Neural cell (in vitro differentiated cells): ENCODE measurements around the gene CYREN. TPM values are rescaled to one million over a fixed set of nuclear protein-coding genes. Genes with fewer than 3 reads are reported as not detected.

ENCODE experiments used
- H2AFZ ChIP-seq: fragments of 200-600, 300-800 bp; sonication (generic), shearing (Covaris generic); 2 replicates; pipeline ENCODE4 v1.6.0; 2014; ENCODE audit warnings: low read depth, mild to moderate bottlenecking, antibody characterized with exemption, low read length, moderate library complexity
- H3F3A ChIP-seq: fragments of 200-600 bp; shearing (Covaris generic); 2 replicates; pipeline ENCODE4 v1.6.1; 2016; ENCODE audit warnings: mild to moderate bottlenecking, moderate library complexity, mixed read lengths, antibody characterized with exemption, low read length; ENCODE audit not compliant: insufficient read depth, poor library complexity, severe bottlenecking
- H3K27ac ChIP-seq: fragments of 200-600, 300-800 bp; sonication (generic), shearing (Covaris generic); 2 replicates; pipeline ENCODE4 v1.5.1; 2014; ENCODE audit warnings: mild to moderate bottlenecking, low read length, moderate library complexity
- H3K27me3 ChIP-seq: fragments of 300-800, 200-600 bp; sonication (generic), shearing (Covaris generic); 2 replicates; pipeline ENCODE4 v1.6.0; 2014; ENCODE audit warnings: mild to moderate bottlenecking, low read depth, low read length, moderate library complexity; ENCODE audit not compliant: insufficient read depth
- H3K36me3 ChIP-seq: fragments of 300-800, 200-600 bp; sonication (generic), shearing (Covaris generic); 2 replicates; pipeline ENCODE4 v1.5.1; 2014; ENCODE audit warnings: mild to moderate bottlenecking, antibody characterized with exemption, low read length, moderate library complexity; ENCODE audit not compliant: insufficient read depth
- H3K4me2 ChIP-seq: fragments of 300-800, 200-600 bp; sonication (generic), shearing (Covaris generic); 2 replicates; pipeline ENCODE4 v1.6.0; 2014; ENCODE audit warnings: mild to moderate bottlenecking, low read length
- H3K4me3 ChIP-seq: fragments of 300-800, 200-600 bp; sonication (generic), shearing (Covaris generic); 2 replicates; pipeline ENCODE4 v1.5.1; 2014; ENCODE audit warnings: mild to moderate bottlenecking, low read length, moderate library complexity
- H3K79me2 ChIP-seq: fragments of 200-600 bp; shearing (Covaris generic); replicated peaks from 2 replicates; pipeline ENCODE4 v1.6.0; 2014; ENCODE audit warnings: mild to moderate bottlenecking, low read length, moderate library complexity; ENCODE audit not compliant: insufficient read depth
- H3K9ac ChIP-seq: fragments of 300-800, 200-600 bp; sonication (generic), shearing (Covaris generic); 2 replicates; pipeline ENCODE4 v1.6.1; 2016; ENCODE audit warnings: mild to moderate bottlenecking, low read length, mixed read lengths
- H3K9me2 ChIP-seq: fragments of 200-600 bp; shearing (Covaris generic); 2 replicates; pipeline ENCODE4 v1.6.1; 2016; ENCODE audit warnings: mild to moderate bottlenecking, low read length, mixed read lengths; ENCODE audit not compliant: insufficient read depth
- H3K9me3 ChIP-seq: fragments of 200-600, 300-800 bp; sonication (generic), shearing (Covaris generic); 2 replicates; pipeline ENCODE4 v1.6.1; 2016; ENCODE audit warnings: mild to moderate bottlenecking, mixed run types, low read length, moderate library complexity, mixed read lengths
- H4K20me1 ChIP-seq: fragments of 200-600 bp; shearing (Covaris generic); 2 replicates; pipeline ENCODE4 v1.6.1; 2016; ENCODE audit warnings: mild to moderate bottlenecking, mixed run types; ENCODE audit not compliant: insufficient read depth
- CTCF ChIP-seq: fragments of 450-650 bp; IDR thresholded peaks from 2 replicates; pipeline ENCODE4 v1.5.1; 2014; ENCODE audit warnings: antibody characterized with exemption, mild to moderate bottlenecking, moderate library complexity; ENCODE audit not compliant: poor library complexity, severe bottlenecking
- EP300 ChIP-seq: fragments of 450-650 bp; conservative IDR thresholded peaks from 2 replicates; pipeline ENCODE4 v1.6.1; 2014; ENCODE audit warnings: antibody characterized with exemption, mild to moderate bottlenecking, moderate library complexity; ENCODE audit not compliant: poor library complexity, severe bottlenecking
- EZH2 ChIP-seq: fragments of 200-600, 300-800 bp; shearing (Covaris generic), sonication (generic); IDR thresholded peaks from 2 replicates; pipeline ENCODE4 v1.6.1; 2014; ENCODE audit warnings: antibody characterized with exemption, low read length, borderline replicate concordance, mild to moderate bottlenecking; ENCODE audit not compliant: insufficient read depth, poor library complexity, severe bottlenecking
- MXI1 ChIP-seq: fragments of 450-650 bp; conservative IDR thresholded peaks from 2 replicates; pipeline ENCODE4 v1.6.1; 2014; ENCODE audit warnings: antibody characterized with exemption, mild to moderate bottlenecking; ENCODE audit not compliant: poor library complexity, severe bottlenecking
- POLR2AphosphoS5 ChIP-seq: IDR thresholded peaks from 2 replicates; pipeline ENCODE4 v1.6.1; 2012
- RAD21 ChIP-seq: fragments of 450-650 bp; conservative IDR thresholded peaks from 2 replicates; pipeline ENCODE4 v1.6.1; 2014; ENCODE audit warnings: antibody characterized with exemption, mild to moderate bottlenecking, moderate library complexity
- REST ChIP-seq: IDR thresholded peaks from 2 replicates; pipeline ENCODE4 v1.6.1; 2012; ENCODE audit warnings: borderline replicate concordance
- SMC3 ChIP-seq: fragments of 450-650 bp; conservative IDR thresholded peaks from 2 replicates; pipeline ENCODE4 v1.6.1; 2014; ENCODE audit warnings: antibody characterized with exemption, mild to moderate bottlenecking, moderate library complexity; ENCODE audit not compliant: poor library complexity
- TAF1 ChIP-seq: IDR thresholded peaks from 2 replicates; pipeline ENCODE4 v1.6.1; 2012; ENCODE audit warnings: low read depth
- polyA plus RNA-seq: library from polyadenylated mRNA; depleted of rRNA; stranded (reverse); fragments of >200 nt; gene quantifications from 2 replicates; pipeline ENCODE4 v1.2.3, GENCODE V29; 2014

CYREN gene
- polyA plus RNA-seq, 1 donor from 2014 or later, result 6.7 TPM

GRCh38 chr7:135165862-135166261, 4.6 kb downstream of the CYREN start:
- Histone ChIP-seq H3K9ac (no peak overlapping the region), H3K4me2 (no peak overlapping the region), H3K4me3 (no peak overlapping the region), H3F3A (no peaks in the 10 kb centered on the region), H2AFZ (no peak overlapping the region), H3K9me3 (no peaks in the 10 kb centered on the region), H3K36me3 (no peaks in the 10 kb centered on the region), H3K27me3 (no peaks in the 10 kb centered on the region), H3K27ac (no peak overlapping the region), H4K20me1 (no peaks in the 10 kb centered on the region), H3K9me2 (no peaks in the 10 kb centered on the region), H3K79me2 (peaks cover 8% of the 10 kb centered on the region)
- TF ChIP-seq EZH2 (no peak), REST (no peak), EP300 (no peak), TAF1 (no peak), POLR2AphosphoS5 (no peak), RAD21 (no peak), MXI1 (no peak), SMC3 (no peak), CTCF (no peak)

GRCh38 chr7:135164357-135165061, 6.0 kb downstream of the CYREN start:
- TF ChIP-seq REST (no peak), SMC3 (no peak), RAD21 (no peak)
- no peaks in the 10 kb centered on the region for H3K36me3 ChIP-seq
- peaks cover 4% of the 10 kb centered on the region for H3K79me2 ChIP-seq
- no peaks in the 10 kb centered on the region for H3K9me3 ChIP-seq
- H3K4me3 ChIP-seq, result no peak overlapping the region
- no peaks in the 10 kb centered on the region for H4K20me1 ChIP-seq
- no peak overlapping the region for H3K9ac ChIP-seq
- no peak overlapping the region for H2AFZ ChIP-seq
- H3K27ac ChIP-seq, result no peak overlapping the region
- no peaks in the 10 kb centered on the region for H3F3A ChIP-seq
- H3K27me3 ChIP-seq, result no peaks in the 10 kb centered on the region
- H3K9me2 ChIP-seq, result no peaks in the 10 kb centered on the region
- H3K4me2 ChIP-seq, result no peak overlapping the region
